ENCODE data around the gene ROBO1. TPM values are rescaled to one million over a fixed set of nuclear protein-coding genes. Genes with fewer than 3 reads are reported as not detected.
A peak's percentile ranks its signal among the peaks of the same experiment; 100 is the strongest.

ROBO1 gene
- total and polyA plus RNA-seq, 2 of the 8 experiments (the other 6 are each of a cell fraction or from before 2014, with no cell fraction given) = 51.4 to 91.0 TPM

GRCh38 chr3:79015854-79016253, 751.9 kb downstream of the ROBO1 start:
- peaks cover 10 to 77% of the 10 kb centered on the region in 2 experiments; a peak in 3 of 4 replicates for H3K79me2 ChIP-seq (ENCODE audit: control insufficient read depth in 1 of 2, insufficient read depth in 2 of 2, low read length in 2 of 2)
- H3K23me2 ChIP-seq (ENCODE audit: low read depth, low read length) = peaks cover 8% of the 10 kb centered on the region
- POLR2A ChIA-PET (ENCODE audit: partially characterized antibody) = no interaction called here
- H3K4me2 ChIP-seq (ENCODE audit: insufficient read depth in 1 of 2, low read depth in 2 of 2, low read length in 2 of 2) = peak overlapping the region; percentile 74 to 87
- peak overlapping the region; percentile 0 to 96 (median 56); a peak in 4 of 8 replicates for H3K4me3 ChIP-seq (ENCODE audit: extremely low read depth in 1 of 4, insufficient read depth in 2 of 4, low read depth in 3 of 4, low read length in 4 of 4)
- no peak overlapping the region for H4K91ac ChIP-seq (replicated peaks; ENCODE audit: insufficient read length, low read length)
- no peak overlapping the region for H3K23ac ChIP-seq (ENCODE audit: insufficient read length)
- peaks cover 13 to 14% of the 10 kb centered on the region in 2 experiments for H4K20me1 ChIP-seq (replicated peaks in 1 of 2; ENCODE audit: control insufficient read depth in 1 of 2, insufficient read depth in 2 of 2, low read length in 2 of 2)
- 80% methylated on average over 1 of the region's 1 CpG; no CpG with 5 or more reads in 1 of the 2 experiments for WGBS, 2 experiments (ENCODE audit: extremely low coverage in 1 of 2, insufficient coverage in 1 of 2, insufficient read length in 1 of 2, insufficient replicate concordance in 2 of 2, low coverage in 1 of 2, low lambda C conversion rate in 2 of 2, missing lambda C conversion rate in 1 of 2)
- H4K8ac ChIP-seq (ENCODE audit: extremely low read depth, insufficient read depth, low read length) = no peak overlapping the region
- H3K4ac ChIP-seq (replicated peaks; ENCODE audit: insufficient read length, low read depth, low read length) = no peak overlapping the region
- no peak overlapping the region for H3K14ac ChIP-seq (ENCODE audit: insufficient read length)
- H2AK5ac ChIP-seq (ENCODE audit: low read depth, low read length) = no peak overlapping the region
- FAIRE-seq = peak; percentile 32
- CTCF ChIA-PET (ENCODE audit: partially characterized antibody) = no interaction called here
- H3K9me3 ChIP-seq (ENCODE audit: insufficient read depth in 2 of 2, low read depth in 1 of 2, low read length in 1 of 2) = no peaks in the 10 kb centered on the region
- no peaks in the 10 kb centered on the region for H3K36me3 ChIP-seq (ENCODE audit: control insufficient read depth in 2 of 4, insufficient read depth in 4 of 4, low read length in 3 of 4)
- peaks cover 2% of the 10 kb centered on the region; the same call in 1 of the 2 replicates for H3K79me1 ChIP-seq (ENCODE audit: low read depth, low read length)
- DNase-seq (ENCODE audit: low read depth in 1 of 2, low spot score in 2 of 2) = no peak
- H2BK12ac ChIP-seq (ENCODE audit: low read depth, low read length) = no peak overlapping the region
- H4K5ac ChIP-seq (ENCODE audit: insufficient read length, low read depth, low read length) = no peak overlapping the region
- no peak overlapping the region for H2BK120ac ChIP-seq (replicated peaks; ENCODE audit: low read depth, low read length)
- no peak overlapping the region for H2BK15ac ChIP-seq (ENCODE audit: low read length)
- H2AFZ ChIP-seq (ENCODE audit: low read length) = no peak overlapping the region
- H2BK20ac ChIP-seq (ENCODE audit: low read length) = no peak overlapping the region
- H3K27ac ChIP-seq (ENCODE audit: low read depth, low read length) = no peak overlapping the region
- no peaks in the 10 kb centered on the region for H3K27me3 ChIP-seq (replicated peaks in 1 of 4; ENCODE audit: control insufficient read depth in 3 of 4, extremely low read depth in 1 of 4, insufficient read depth in 3 of 4, low read length in 3 of 4)
- no peak overlapping the region for H3K18ac ChIP-seq (ENCODE audit: extremely low read depth, low read length)
- H3K4me1 ChIP-seq (replicated peaks in 1 of 4; ENCODE audit: control insufficient read depth in 3 of 4, insufficient read depth in 4 of 4, low read length in 3 of 4) = peaks cover 0 to 14% (median 9%) of the 10 kb centered on the region in 4 experiments; a peak in 5 of 7 replicates
- no peak overlapping the region; a peak in 1 of 7 replicates for H3K9ac ChIP-seq (replicated peaks in 1 of 4; ENCODE audit: extremely low read depth in 1 of 4, low read depth in 3 of 4, low read length in 3 of 4)
- H3K56ac ChIP-seq (replicated peaks; ENCODE audit: insufficient read length, low read depth, low read length) = no peak overlapping the region
- H2BK5ac ChIP-seq (ENCODE audit: low read depth, low read length) = no peak overlapping the region
- TF ChIP-seq EP300 (IDR thresholded peaks at IDR 0.05; ENCODE audit: borderline replicate concordance in 1 of 2, low read depth in 2 of 2, low read length in 2 of 2) = no peak
- no peak for TF ChIP-seq CBX8 (IDR thresholded peaks at IDR 0.05; ENCODE audit: borderline replicate concordance, low read depth, low read length)
- no peak for TF ChIP-seq HDAC6 (IDR thresholded peaks at IDR 0.05; ENCODE audit: low read depth, low read length)
- no peak for TF ChIP-seq HDAC2 (IDR thresholded peaks at IDR 0.05; ENCODE audit: borderline replicate concordance in 1 of 2, low read depth in 2 of 2, low read length in 2 of 2)
- no peak for TF ChIP-seq RNF2 (IDR thresholded peaks at IDR 0.05; ENCODE audit: borderline replicate concordance, low read depth, low read length, missing control alignments, poor library complexity, severe bottlenecking)
- TF ChIP-seq SIRT6 (IDR thresholded peaks at IDR 0.05; ENCODE audit: low read length) = no peak
- TF ChIP-seq RXRA (IDR thresholded peaks at IDR 0.05; ENCODE audit: insufficient read depth, low read depth, low read length) = no peak
- TF ChIP-seq MAX (IDR thresholded peaks at IDR 0.05) = no peak
- no peak for TF ChIP-seq EGR1 (IDR thresholded peaks at IDR 0.05; ENCODE audit: borderline replicate concordance, low read depth, low read length)
- TF ChIP-seq ZNF274 (IDR thresholded peaks at IDR 0.05; ENCODE audit: borderline replicate concordance, extremely low read depth, low read length) = no peak
- TF ChIP-seq TEAD4 (IDR thresholded peaks at IDR 0.05; ENCODE audit: low read depth, low read length) = no peak
- no peak for TF ChIP-seq TCF12 (IDR thresholded peaks at IDR 0.05; ENCODE audit: low read depth, low read length)
- no peak for TF ChIP-seq BACH1 (IDR thresholded peaks at IDR 0.05; ENCODE audit: low read length)
- TF ChIP-seq POU5F1 (IDR thresholded peaks at IDR 0.05; ENCODE audit: low read depth, low read length) = no peak
